Thyroid gland (tissue), 4 donors: Measurements from ENCODE around the gene MAN1B1. TPM values are rescaled to one million over a fixed set of nuclear protein-coding genes. Genes with fewer than 3 reads are reported as not detected.

Source experiments
- DNase-seq, 2 donors: peaks; one replicate each; pipeline ENCODE4 v3.0.0-alpha.2; 2019
- H3K27ac ChIP-seq, 3 donors: fragments of 200-600 bp; sonication (generic); 1 replicate in 2 of 3; 2 replicates in 1 of 3; pipeline ENCODE4 v1.5.1; 2016 to 2019; ENCODE audit warnings: mild to moderate bottlenecking in 1 of 3, moderate library complexity in 1 of 3
- H3K27me3 ChIP-seq: fragments of 200-600 bp; sonication (generic); one replicate; pipeline ENCODE4 v1.5.1; 2019
- H3K36me3 ChIP-seq, 2 donors: fragments of 200-600 bp; sonication (generic); one replicate each; pipeline ENCODE4 v1.5.1; 2016 to 2019
- H3K4me1 ChIP-seq, 2 donors: fragments of 200-600 bp; sonication (generic); one replicate each; pipeline ENCODE4 v1.5.1; 2017 to 2019
- H3K4me3 ChIP-seq, 3 donors: fragments of 200-600 bp; sonication (generic); replicated peaks in 1 of 3; 1 replicate in 2 of 3; 2 replicates in 1 of 3; pipeline ENCODE4 v1.5.1; 2016; ENCODE audit warnings: mild to moderate bottlenecking in 1 of 3
- H3K9me3 ChIP-seq: fragments of 200-600 bp; sonication (generic); one replicate; pipeline ENCODE4 v1.5.1; 2017
- POLR2A ChIP-seq, 2 donors: fragments of 450-650 bp; IDR thresholded peaks; one replicate each; pipeline ENCODE4 v1.6.1; 2017; ENCODE audit warnings: antibody characterized with exemption in 2 of 2, mild to moderate bottlenecking in 2 of 2, moderate library complexity in 1 of 2
- WGBS, 2 donors: methylation state at CpG; one replicate each; pipeline ENCODE4 v1.1.5; 2017; 5-methylcytosine and 5-hydroxymethylcytosine counted together
- intact Hi-C: fragments of 100-400 bp; cut with DNase I; formaldehyde crosslinking; loops from one replicate; pipeline ENCODE4 v1.15.1; 2023
- total RNA-seq, 4 donors: library from RNA; depleted of rRNA; stranded (reverse); fragments of >200 nt; gene quantifications; one replicate each; pipeline ENCODE4 v1.2.3, GENCODE V29; 2016
- TF ChIP-seq, protein P1 (sequence below), 6 experiments: fragments of 200-600 bp in 3 of 6; fragments of 450-650 bp in 3 of 6; sonication (generic) in 3 of 6; IDR thresholded peaks; one replicate each; pipeline ENCODE4 v1.5.1; 2016 to 2019; ENCODE audit warnings: antibody characterized with exemption in 6 of 6, mild to moderate bottlenecking in 2 of 6, inconsistent platforms in 1 of 6, moderate library complexity in 1 of 6

Gene MAN1B1
- total RNA-seq, 4 donors from 2014 or later = 48.2 to 73.8 (median 67.2) TPM

DNA sequence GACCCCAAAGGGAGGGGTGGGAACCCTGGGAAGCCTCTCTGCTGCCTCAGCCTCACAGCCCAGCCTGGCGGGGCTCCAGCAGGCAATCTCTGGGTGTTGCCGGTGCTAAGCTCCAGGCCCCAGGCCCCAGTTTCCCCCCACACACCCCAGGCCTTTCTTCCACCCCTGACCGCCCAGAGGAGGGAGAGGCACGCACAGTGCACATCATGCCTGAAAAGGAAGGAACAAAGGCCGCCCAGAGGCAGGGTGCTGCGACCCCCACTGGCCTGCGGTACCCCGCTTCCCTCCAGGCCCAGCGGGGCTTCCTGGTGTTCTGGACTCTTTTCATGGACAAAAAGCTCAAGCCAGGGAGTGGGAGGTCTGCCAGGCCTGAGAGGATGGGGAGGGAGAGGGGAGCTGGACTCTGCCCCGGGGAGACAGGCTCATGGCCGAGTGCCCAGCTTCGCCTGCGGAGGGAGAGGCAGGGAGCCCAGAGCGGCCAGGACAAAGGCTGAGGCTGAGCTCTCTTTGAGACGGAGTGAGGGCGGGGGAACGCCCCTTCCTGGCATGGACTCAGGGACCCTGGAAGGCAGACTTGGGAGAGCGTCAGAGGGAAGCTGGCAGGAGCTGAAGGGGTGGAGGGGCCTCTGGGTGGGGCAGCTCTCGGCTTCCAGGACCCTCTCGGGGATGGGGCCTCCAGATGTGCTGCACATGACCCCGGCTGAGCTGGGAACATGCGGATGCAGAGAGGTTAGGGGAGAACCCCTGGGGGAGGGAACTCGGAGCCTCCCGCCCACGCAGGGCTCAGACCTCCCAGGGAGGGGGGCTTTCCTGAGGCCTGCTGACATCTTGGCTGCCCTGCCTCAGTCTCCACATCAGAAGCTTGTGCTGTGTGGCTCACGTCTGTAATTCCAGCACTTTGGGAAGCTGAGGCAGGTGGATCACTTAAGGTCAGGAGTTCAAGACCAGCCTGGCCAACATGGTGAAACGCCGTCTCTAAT, 31.1 kb upstream of the MAN1B1 start:
- Histone ChIP-seq H3K27ac (no peak overlapping the region), H3K9me3 (no peaks in the 10 kb centered on the region), H3K27me3 (no peaks in the 10 kb centered on the region), H3K4me1 (peaks cover 23 to 34% of the 10 kb centered on the region in 2 donors), H3K4me3 (no peak overlapping the region), H3K36me3 (no peaks in the 10 kb centered on the region)
- WGBS, 2 donors = 47 to 55% methylated on average over 5 to 10 of the region's 28 CpGs
- peak; percentile 81 to 90 for DNase-seq
- intact Hi-C loops = no loop called here
- TF ChIP-seq, protein P1, sequence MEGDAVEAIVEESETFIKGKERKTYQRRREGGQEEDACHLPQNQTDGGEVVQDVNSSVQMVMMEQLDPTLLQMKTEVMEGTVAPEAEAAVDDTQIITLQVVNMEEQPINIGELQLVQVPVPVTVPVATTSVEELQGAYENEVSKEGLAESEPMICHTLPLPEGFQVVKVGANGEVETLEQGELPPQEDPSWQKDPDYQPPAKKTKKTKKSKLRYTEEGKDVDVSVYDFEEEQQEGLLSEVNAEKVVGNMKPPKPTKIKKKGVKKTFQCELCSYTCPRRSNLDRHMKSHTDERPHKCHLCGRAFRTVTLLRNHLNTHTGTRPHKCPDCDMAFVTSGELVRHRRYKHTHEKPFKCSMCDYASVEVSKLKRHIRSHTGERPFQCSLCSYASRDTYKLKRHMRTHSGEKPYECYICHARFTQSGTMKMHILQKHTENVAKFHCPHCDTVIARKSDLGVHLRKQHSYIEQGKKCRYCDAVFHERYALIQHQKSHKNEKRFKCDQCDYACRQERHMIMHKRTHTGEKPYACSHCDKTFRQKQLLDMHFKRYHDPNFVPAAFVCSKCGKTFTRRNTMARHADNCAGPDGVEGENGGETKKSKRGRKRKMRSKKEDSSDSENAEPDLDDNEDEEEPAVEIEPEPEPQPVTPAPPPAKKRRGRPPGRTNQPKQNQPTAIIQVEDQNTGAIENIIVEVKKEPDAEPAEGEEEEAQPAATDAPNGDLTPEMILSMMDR (IDR thresholded peaks at IDR 0.05) = no peak
- TF ChIP-seq POLR2A (IDR thresholded peaks at IDR 0.05) = no peak

DNA sequence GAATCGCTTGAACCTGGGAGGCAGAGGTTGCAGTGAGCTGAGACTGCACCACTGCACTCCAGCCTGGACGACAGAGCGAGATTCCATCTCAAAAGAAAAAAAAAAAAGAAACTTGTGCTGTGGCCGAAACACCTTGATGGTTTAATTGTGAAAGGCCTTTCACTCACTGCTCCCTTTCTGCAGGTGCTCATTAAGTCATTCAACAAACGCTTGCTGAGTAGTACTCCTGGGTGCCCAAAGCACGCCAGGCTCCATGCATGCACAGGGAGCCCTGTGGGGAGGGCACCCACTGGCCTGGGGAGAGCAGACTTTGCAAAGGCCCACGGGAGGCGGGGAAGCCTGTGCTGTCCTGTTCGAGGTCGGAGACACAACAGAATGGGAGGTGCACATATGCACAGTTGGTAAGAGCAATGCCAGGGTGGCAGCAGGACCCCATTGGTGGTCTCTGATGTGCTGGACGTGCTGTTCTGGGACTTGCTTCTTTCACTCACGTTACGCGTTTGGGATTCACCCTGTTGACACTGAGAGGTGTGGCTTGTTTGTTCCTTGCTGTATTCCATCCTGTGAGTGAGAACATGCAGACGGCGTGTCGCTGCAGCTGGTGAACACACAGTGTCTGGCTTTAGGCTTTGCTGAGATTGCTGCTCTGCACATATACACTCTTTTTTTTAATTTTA, 29.9 kb upstream of the MAN1B1 start:
- WGBS, 2 donors = 82 to 91% methylated on average over 13 to 17 of the region's 17 CpGs

DNA sequence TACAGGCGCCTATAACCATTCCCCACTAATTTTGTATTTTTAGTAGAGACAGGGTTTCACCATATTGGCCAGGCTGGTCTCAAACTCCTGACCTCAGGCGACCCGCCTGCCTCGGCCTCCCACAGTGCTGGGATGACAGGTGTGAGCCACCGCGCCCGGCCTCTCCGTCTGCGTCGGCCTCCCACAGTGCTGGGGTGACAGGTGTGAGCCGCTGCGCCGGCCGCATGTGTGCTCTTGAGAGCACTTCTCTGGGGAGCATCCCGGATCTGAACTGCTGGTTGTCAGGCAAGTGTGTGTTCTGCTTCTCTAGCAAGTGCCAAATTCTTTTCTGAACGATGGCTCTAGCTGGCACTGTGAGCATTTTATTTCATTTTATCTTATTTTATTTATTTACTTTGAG, 29.2 kb upstream of the MAN1B1 start:
- intact Hi-C loops = no loop called here
- no peak for DNase-seq
- H3K27ac ChIP-seq = no peak overlapping the region
- H3K4me3 ChIP-seq = no peak overlapping the region
- H3K36me3 ChIP-seq = no peaks in the 10 kb centered on the region
- H3K9me3 ChIP-seq = no peaks in the 10 kb centered on the region
- peaks cover 23 to 34% of the 10 kb centered on the region in 2 donors for H3K4me1 ChIP-seq
- no peak for TF ChIP-seq POLR2A (IDR thresholded peaks at IDR 0.05)
- TF ChIP-seq, protein P1 (IDR thresholded peaks at IDR 0.05) = no peak
- H3K27me3 ChIP-seq = no peaks in the 10 kb centered on the region
- WGBS, 2 donors = 73 to 77% methylated on average over 16 of the region's 16 CpGs

More for the DNA sequence above, 29.9 kb upstream of the MAN1B1 start:
- DNase-seq = no peak
- no peaks in the 10 kb centered on the region for H3K9me3 ChIP-seq
- intact Hi-C loops = no loop called here
- no peak overlapping the region for H3K27ac ChIP-seq
- H3K4me3 ChIP-seq = no peak overlapping the region
- no peaks in the 10 kb centered on the region for H3K27me3 ChIP-seq
- H3K4me1 ChIP-seq = peaks cover 23 to 34% of the 10 kb centered on the region in 2 donors
- no peaks in the 10 kb centered on the region for H3K36me3 ChIP-seq
- TF ChIP-seq, protein P1 (IDR thresholded peaks at IDR 0.05) = no peak
- no peak for TF ChIP-seq POLR2A (IDR thresholded peaks at IDR 0.05)

DNA sequence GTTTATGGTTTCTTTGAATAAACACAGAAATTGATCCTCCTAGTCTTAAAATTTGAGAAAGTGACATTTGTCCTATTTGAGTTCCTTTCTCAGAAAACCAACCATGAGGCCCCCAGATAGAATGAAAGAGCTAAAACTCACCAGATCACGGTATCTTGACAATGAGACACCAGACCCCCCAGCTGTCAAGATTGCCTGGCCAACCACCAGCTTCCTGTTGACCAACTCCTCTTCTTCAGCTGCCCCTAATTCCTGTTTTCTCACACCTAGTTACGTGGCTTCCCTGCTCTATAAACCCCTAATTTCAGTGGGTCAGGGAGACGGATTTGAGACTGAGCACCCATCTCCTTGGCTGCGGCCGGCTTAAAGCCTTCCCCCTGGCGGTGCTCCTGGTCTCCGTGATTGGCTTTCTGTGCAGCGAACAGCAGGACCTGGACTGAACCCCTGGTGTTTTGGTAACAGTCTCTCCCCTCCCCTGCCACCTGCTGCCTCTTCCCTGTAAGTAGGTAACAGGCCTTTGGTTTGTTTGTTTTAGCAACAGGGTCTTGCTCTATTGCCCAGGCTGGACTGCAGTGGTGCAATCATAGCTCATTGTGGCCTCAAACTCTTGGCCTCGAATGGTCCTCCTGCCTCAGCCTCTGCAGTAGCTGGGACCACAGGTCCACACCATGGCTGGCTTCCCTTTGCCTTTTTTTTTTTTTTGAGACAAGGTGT, 28.1 kb upstream of the MAN1B1 start:
- Histone ChIP-seq H3K4me3 (no peak overlapping the region), H3K36me3 (no peaks in the 10 kb centered on the region), H3K27ac (no peak overlapping the region), H3K4me1 (peaks cover 17 to 26% of the 10 kb centered on the region in 2 donors), H3K9me3 (no peaks in the 10 kb centered on the region), H3K27me3 (no peaks in the 10 kb centered on the region)
- 86 to 91% methylated on average over 9 of the region's 9 CpGs for WGBS, 2 donors
- TF ChIP-seq POLR2A (IDR thresholded peaks at IDR 0.05) = no peak
- TF ChIP-seq, protein P1 (IDR thresholded peaks at IDR 0.05) = no peak
- intact Hi-C loops = no loop called here
- DNase-seq = no peak
